GM21529 (cell line): ENCODE results near the gene CISD3.
"Not testable (repeated sequence)": the region's sequence is repeated elsewhere in the genome, so short reads cannot be mapped to it uniquely, and the experiment has no call there.

Experiments
- ATAC-seq: cut with Tn5 transposase; IDR thresholded peaks from one replicate; pipeline ENCODE4 v1.9.1; 2021; ENCODE audit not compliant: unreplicated experiment

Gene CISD3

GRCh38 chr17:38707678-38708351, 22.3 kb upstream of the CISD3 start:
- ATAC-seq = no peak

DNA sequence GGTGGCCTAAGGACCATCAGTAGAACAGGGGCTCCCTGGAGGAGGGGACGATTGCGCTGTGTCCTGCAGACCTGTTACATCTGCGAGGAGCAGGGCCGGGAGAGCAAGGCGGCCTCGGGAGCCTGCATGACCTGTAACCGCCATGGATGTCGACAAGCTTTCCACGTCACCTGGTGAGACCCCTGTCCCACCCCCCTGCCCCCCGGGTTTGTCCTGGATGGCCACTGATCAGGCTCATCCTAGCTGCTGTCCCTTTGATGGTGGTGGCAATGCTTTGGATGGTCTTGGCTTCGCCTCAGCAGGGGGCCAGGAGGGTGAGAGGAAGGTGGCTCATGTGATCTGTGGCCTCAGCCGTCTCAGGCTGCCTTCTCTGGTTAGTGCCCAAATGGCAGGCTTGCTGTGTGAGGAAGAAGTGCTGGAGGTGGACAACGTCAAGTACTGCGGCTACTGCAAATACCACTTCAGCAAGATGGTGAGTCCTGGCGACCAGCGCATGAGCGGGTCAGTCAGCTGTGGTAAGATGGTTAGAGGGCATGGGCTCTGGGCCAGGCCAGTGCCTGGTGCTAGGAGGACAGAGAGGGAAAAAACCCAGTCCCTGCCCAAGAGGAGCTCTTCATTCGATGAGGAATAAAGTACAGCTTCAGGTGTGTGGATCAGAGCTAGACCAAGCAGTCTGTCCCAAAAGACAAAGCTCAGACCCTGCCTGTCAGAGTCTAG, 20.9 kb upstream of the CISD3 start:
- ATAC-seq = no peak

GRCh38 chr17:38709864-38710603, 20.1 kb upstream of the CISD3 start:
- ATAC-seq = no peak

GRCh38 chr17:38710604-38710962, 19.6 kb upstream of the CISD3 start:
- no peak for ATAC-seq

GRCh38 chr17:38710985-38711384, 19.2 kb upstream of the CISD3 start:
- ATAC-seq = no peak

DNA sequence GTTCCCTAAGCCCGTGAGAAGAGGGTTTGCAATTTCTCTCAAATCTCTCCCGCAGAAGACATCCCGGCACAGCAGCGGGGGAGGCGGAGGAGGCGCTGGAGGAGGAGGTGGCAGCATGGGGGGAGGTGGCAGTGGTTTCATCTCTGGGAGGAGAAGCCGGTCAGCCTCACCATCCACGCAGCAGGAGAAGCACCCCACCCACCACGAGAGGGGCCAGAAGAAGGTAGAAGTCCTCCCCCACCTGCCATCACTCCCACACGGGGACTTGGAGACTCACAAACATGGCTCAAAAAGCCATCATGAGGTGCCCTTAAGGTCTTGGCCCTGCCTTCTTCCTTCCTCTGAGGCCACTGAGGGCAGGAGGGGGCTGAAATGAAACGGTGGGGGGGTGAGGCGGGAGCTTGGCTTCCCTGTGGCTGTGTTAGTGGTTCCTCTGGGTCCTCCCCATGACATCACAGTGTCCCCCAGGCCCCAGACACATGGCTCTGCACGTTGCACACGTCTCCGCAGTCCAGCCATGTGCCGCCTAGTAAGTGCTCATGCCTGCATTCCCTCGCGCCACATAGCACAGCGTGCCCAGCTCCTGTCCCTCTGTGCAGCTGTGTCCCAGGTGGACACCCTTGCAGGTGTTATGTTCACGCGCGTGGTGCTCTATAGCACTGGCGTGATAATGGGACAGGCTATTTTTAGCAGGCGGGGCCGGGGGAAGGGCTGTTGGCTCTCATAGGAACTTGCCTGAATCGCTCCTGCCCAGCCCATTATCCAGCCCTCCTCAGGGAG, 18.2 kb upstream of the CISD3 start:
- no peak for ATAC-seq

DNA sequence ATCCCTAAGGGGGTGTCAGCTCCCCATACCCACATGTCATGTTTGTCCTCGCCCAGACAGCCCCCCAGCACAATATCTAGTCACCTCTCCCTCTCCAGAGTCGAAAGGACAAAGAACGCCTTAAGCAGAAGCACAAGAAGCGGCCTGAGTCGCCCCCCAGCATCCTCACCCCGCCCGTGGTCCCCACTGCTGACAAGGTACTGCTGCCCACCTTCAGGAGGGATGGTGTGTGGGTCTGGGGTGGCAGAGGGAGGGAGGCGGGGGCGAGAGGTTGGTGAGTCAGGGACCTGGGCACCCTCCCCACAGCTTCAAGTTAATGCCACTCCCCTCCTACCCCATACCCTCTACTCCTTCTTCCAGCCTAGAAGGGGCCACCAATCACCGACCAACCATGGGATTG, 17.5 kb upstream of the CISD3 start:
- no peak for ATAC-seq

GRCh38 chr17:38713456-38714075, 16.6 kb upstream of the CISD3 start:
- ATAC-seq = no peak

DNA sequence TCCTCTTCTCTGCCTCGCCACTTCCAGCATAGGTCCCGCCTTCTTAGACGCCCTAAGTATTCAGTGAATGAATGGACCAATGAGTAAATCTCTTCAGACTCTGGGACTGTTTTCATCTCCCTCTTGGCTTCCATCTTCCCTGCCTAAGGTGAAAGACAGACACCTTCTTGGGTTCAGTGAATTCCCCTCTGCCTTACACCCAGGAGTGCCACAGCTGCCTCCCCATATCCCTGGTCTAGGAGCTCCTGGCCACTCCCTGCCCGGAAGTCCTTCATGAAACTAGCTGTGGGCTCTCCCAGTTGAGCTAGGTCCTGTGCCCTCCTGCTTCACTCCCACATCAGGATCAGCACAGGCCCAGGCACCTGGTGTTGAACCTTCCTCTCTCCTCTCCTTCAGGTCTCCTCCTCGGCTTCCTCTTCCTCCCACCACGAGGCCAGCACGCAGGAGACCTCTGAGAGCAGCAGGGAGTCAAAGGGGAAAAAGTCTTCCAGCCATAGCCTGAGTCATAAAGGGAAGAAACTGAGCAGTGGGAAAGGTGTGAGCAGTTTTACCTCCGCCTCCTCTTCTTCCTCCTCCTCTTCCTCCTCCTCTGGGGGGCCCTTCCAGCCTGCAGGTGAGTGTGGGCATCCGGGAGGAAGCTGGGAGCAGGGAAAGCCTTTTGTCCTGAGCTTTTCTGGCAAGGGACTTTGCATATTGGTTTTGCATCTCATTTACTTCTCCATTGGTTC, 14.8 kb upstream of the CISD3 start:
- ATAC-seq = no peak

- no peak for ATAC-seq
Observed at GRCh38 chr17:38716368-38717005, 13.7 kb upstream of the CISD3 start.

DNA sequence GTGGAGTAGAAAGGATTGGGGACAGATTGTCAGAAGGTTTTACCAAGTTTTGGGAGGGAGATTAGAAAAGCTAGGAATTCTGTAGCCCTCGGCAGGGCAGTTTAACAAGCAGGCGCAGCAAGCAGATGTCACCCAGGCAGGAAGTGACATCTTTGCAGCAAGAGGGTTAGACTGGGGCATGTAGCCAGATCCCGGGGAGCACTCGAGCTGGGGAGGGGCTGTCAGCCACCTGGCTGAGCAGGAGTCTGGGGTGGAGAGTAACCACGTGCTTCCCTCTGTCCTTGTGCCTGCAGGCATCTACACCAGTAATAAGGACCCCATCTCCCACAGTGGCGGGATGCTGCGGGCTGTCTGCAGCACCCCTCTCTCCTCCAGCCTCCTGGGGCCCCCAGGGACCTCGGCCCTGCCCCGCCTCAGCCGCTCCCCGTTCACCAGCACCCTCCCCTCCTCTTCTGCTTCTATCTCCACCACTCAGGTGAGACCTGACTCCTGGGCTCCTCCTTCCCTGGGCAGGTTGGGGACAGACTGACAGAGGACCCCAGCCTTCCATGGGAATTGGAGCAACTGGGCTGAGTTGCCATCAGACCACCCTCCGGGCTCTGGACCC, 12.9 kb upstream of the CISD3 start:
- no peak for ATAC-seq

DNA sequence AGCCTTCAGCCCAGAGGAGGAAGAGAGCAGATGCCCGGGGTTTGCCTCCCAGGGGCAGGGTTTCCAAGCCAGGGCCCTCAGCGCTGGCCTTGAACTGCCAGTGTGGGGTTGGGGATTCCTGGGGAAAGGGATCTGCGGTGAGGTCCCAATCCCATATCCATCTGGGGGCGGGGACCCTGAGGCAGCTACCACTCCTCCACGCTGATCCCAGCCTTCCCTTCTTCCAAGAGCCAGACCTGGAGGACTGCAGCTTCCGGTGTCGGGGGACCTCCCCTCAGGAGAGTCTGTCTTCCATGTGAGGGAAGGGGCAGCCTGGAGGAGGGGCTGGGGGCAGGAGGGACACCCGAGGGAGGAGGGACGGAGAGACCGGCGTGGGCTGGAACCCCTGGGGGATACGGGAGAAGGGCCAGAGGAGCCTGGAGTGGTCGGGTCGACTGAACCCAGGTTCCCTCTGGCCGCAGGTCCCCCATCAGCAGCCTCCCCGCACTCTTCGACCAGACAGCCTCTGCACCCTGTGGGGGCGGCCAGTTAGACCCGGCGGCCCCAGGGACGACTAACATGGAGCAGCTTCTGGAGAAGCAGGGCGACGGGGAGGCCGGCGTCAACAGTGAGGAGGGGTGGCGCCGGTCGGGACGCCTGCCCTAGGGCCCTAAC, 10.7 kb upstream of the CISD3 start:
- ATAC-seq = no peak

DNA sequence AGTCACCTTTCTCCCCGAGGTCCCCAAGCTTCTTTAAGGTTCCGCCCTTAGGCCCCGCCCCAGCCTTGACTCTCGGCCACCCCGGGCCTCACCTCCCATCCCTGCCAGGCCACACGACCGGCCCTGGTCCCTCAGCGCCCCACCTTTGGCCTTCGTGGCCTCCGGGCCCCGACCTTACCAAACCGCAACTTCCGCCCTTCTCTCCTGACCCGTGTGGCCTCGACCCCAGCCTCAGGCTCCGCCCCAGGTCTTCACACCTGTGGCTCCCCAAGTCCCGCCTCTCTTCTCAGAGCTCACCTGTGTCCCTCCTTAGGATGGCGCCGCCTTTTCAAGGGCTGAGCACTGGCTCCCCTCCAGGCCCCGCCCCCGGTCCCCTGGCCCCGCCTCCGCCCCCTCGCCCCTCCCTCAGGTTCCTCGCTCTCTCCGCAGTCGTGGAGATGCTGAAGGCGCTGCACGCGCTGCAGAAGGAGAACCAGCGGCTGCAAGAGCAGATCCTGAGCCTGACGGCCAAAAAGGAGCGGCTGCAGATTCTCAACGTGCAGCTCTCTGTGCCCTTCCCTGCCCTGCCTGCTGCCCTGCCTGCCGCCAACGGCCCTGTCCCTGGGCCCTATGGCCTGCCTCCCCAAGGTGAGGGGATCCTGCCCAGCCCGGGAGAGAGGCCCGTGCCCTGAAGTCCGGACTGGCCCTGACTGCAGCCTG, 10.0 kb upstream of the CISD3 start:
- ATAC-seq = no peak

- ATAC-seq = no peak
Observed at GRCh38 chr17:38720941-38721340, 9.2 kb upstream of the CISD3 start.

- ATAC-seq = no peak
Observed at GRCh38 chr17:38721802-38722201, 8.3 kb upstream of the CISD3 start.

DNA sequence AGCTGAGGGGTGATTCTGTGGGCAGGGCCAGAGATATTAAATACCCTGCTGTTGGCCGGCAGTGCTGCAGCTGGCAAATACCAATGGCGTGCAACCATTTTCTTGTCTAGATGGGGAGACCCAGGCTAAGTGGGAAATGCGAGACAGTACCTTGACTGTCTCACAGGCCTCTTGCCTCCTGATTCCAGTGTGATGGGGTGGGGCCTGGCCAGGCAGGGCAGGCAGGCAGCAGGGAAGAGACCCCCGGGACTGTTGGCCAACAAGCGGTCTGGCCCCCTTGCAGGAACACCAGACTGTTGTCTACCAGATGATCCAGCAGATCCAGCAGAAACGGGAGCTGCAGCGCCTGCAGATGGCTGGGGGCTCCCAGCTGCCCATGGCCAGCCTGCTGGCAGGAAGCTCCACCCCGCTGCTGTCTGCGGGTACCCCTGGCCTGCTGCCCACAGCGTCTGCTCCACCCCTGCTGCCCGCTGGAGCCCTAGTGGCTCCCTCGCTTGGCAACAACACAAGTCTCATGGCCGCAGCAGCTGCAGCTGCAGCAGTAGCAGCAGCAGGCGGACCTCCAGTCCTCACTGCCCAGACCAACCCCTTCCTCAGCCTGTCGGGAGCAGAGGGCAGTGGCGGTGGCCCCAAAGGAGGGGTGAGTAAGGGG, 5.7 kb upstream of the CISD3 start:
- ATAC-seq = no peak

DNA sequence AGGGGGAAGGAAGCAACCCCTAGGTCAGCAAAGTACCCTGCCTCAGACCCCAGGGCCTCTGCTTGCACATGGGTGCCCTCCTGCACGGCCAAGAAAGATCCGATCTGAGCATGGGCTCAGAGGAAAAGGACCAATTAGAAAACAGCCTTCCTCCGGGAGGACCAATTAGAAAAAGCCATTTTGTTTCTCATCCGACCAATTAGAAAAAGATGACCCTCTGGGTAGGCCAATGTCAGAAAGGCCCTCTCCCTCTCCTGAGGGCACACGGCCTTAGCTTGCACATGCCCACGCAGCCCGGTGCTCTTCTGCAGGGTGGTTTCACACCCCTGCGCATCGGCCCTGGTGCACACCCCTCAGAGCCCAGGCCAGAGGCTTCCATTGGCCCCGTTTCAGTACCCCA, 5.1 kb upstream of the CISD3 start:
- no peak for ATAC-seq

DNA sequence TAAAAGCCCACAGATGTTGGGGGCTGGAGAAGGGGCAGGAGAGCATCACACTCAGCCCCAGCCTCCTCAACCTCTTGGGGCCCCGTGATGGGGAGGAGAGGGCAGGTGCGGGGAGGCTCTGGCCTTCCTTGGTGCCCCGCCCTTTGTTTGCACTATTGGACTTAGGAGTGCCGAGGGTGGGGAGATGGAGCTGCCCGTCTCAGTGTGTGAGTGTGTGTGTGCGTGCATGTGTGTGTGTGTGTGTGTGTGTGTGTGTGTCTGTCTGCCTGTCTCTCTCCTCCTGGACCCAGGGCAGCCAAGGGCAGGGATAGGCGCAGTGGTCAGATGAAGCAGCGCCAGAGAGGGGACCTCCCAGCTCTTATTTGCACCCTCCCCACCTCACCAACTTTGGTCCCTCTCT, 4.0 kb upstream of the CISD3 start:
- not testable (repeated sequence) for ATAC-seq
